ENCODE results near the gene LCOR.

Gene LCOR

GRCh38 chr10:96895662-96896424 is 63.7 kb downstream of the LCOR start:
- Mint-ChIP-seq H3K9me3 (peaks cover 27% of the 10 kb centered on the region), H3K36me3 (ENCODE audit: low read depth) (peaks cover 46% of the 10 kb centered on the region), H3K27ac (no peak overlapping the region), H3K4me3 (no peak overlapping the region), H3K27me3 (ENCODE audit: low read depth, poor library complexity) (no peaks in the 10 kb centered on the region), H3K4me1 (no peaks in the 10 kb centered on the region)
- DNase-seq = no peak
- TF ChIP-seq CTCF (IDR thresholded peaks at IDR 0.05) = no peak

GRCh38 chr10:96896884-96897589 is 64.9 kb downstream of the LCOR start:
- Mint-ChIP-seq H3K4me3 (no peak overlapping the region), H3K27me3 (ENCODE audit: low read depth, poor library complexity) (no peaks in the 10 kb centered on the region), H3K27ac (no peak overlapping the region), H3K36me3 (ENCODE audit: low read depth) (peaks cover 42% of the 10 kb centered on the region), H3K9me3 (peaks cover 17% of the 10 kb centered on the region), H3K4me1 (no peaks in the 10 kb centered on the region)
- DNase-seq = no peak
- TF ChIP-seq CTCF (IDR thresholded peaks at IDR 0.05) = no peak

GRCh38 chr10:96902117-96902516 is 70.0 kb downstream of the LCOR start:
- DNase-seq = no peak
- no peak overlapping the region for H3K4me3 Mint-ChIP-seq
- H3K36me3 Mint-ChIP-seq (ENCODE audit: low read depth) = peaks cover 24% of the 10 kb centered on the region
- H3K27me3 Mint-ChIP-seq (ENCODE audit: low read depth, poor library complexity) = no peaks in the 10 kb centered on the region
- peaks cover 5% of the 10 kb centered on the region for H3K9me3 Mint-ChIP-seq
- H3K4me1 Mint-ChIP-seq = no peaks in the 10 kb centered on the region
- no peak overlapping the region for H3K27ac Mint-ChIP-seq
- no peak for TF ChIP-seq CTCF (IDR thresholded peaks at IDR 0.05)

- no peaks in the 10 kb centered on the region for H3K27me3 Mint-ChIP-seq (ENCODE audit: low read depth, poor library complexity)
- H3K27ac Mint-ChIP-seq = no peak overlapping the region
- no peak for DNase-seq
- H3K36me3 Mint-ChIP-seq (ENCODE audit: low read depth) = peaks cover 30% of the 10 kb centered on the region
- H3K9me3 Mint-ChIP-seq = peaks cover 5% of the 10 kb centered on the region
- H3K4me1 Mint-ChIP-seq = no peaks in the 10 kb centered on the region
- TF ChIP-seq CTCF (IDR thresholded peaks at IDR 0.05) = no peak
- no peak overlapping the region for H3K4me3 Mint-ChIP-seq
These were observed 70.7 kb downstream of the LCOR start for GRCh38 chr10:96902731-96903358.

GRCh38 chr10:96904648-96905047 is 72.5 kb downstream of the LCOR start:
- no peak for DNase-seq
- no peaks in the 10 kb centered on the region for H3K27me3 Mint-ChIP-seq (ENCODE audit: low read depth, poor library complexity)
- H3K4me3 Mint-ChIP-seq = no peak overlapping the region
- TF ChIP-seq CTCF (IDR thresholded peaks at IDR 0.05) = no peak
- peaks cover 5% of the 10 kb centered on the region for H3K9me3 Mint-ChIP-seq
- no peaks in the 10 kb centered on the region for H3K4me1 Mint-ChIP-seq
- no peak overlapping the region for H3K27ac Mint-ChIP-seq
- peaks cover 44% of the 10 kb centered on the region for H3K36me3 Mint-ChIP-seq (ENCODE audit: low read depth)
